NCI-H1092 treated with DMSO at 0.1 percent for 48 hours (cell line): ENCODE measurements around the gene CBY3.
"Not testable (repeated sequence)": the region's sequence is repeated elsewhere in the genome, so short reads cannot be mapped to it uniquely, and the experiment has no call there.

Experiments used
- DNase-seq: peaks from one replicate; lab custom pipeline; 2025; lab: John Stamatoyannopoulos, UW

Gene CBY3

GRCh38 chr5:179680780-179681401, at the start of gene CBY3:
Gene CBY3, minus strand, starts transcription at chr5:179681034. Its CDS starts 116 bp downstream, at chr5:179680918.
- no peak for DNase-seq

DNA sequence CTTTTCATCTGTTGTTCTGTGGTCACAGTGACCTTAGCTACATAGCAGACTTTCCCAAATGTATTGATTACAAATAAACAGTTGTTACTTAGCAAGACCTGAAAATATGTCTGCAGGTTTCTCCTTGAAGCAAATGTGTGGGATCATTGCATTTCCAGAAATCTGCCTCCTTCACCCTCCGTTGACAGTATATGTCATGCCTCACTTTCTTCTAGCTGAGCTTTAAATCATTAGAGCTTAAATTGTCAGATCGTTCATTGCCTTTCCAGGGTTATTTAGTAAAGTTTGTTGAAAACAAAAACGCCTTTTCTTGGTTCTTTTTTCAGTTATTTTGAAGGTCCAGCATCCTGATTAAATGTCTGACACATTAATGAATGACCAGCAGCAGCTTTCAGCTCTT, 49.5 kb upstream of the CBY3 start:
- DNase-seq: no peak

GRCh38 chr5:179729727-179730126, 48.9 kb upstream of the CBY3 start:
- no peak for DNase-seq

GRCh38 chr5:179729303-179729702, 48.5 kb upstream of the CBY3 start:
- no peak for DNase-seq

DNA sequence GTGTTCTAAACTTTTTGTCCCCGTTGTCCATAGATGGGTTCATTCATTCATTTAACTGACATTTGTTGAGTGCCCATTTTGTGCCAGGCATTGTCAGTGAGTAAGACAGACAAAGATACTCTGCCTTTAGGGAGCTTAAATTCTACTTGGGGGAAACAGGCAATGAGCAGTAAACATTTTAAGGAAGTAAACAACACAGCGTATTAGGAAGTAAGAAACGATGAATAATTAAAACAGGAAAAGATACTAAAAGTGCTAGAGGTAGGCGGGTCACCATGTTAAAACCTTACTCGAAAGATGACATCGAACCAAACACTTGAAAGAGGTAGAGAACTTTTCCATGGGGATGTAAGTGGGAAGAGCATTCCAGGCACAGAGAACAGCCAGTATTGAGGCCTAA, 46.3 kb upstream of the CBY3 start:
- DNase-seq: no peak

GRCh38 chr5:179724163-179724562, 43.3 kb upstream of the CBY3 start:
- no peak for DNase-seq

GRCh38 chr5:179720222-179720621, 39.4 kb upstream of the CBY3 start:
- DNase-seq: no peak

DNA sequence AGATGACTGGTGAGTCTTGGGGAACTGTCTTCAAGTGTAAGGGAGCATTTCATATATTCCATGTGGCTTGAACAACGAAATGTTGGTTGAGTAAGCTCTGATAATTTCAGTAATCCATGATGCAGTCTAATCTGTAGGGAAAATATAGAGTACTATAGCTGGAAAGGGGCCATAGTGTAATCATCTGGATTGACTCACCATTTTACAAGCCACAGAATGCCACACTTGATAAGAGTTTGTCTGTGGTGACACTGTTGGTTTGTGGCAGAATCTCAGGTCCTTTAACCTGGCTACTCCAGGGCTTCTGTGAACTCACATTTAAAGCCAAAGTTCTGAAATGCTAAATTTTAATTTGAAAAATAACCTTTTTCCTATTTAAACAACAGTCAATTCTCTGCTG, 35.5 kb upstream of the CBY3 start:
- no peak for DNase-seq

GRCh38 chr5:179700401-179700918, 19.6 kb upstream of the CBY3 start:
- no peak for DNase-seq

- no peak for DNase-seq
These were observed 18.9 kb upstream of the CBY3 start for GRCh38 chr5:179699616-179700237.

- no peak for DNase-seq
These were observed 18.2 kb upstream of the CBY3 start, which contains the start of gene CANX for GRCh38 chr5:179698935-179699615. Gene CANX, plus strand, starts transcription at chr5:179698967. Its CDS starts 6,715 bp downstream, at chr5:179705682.

DNA sequence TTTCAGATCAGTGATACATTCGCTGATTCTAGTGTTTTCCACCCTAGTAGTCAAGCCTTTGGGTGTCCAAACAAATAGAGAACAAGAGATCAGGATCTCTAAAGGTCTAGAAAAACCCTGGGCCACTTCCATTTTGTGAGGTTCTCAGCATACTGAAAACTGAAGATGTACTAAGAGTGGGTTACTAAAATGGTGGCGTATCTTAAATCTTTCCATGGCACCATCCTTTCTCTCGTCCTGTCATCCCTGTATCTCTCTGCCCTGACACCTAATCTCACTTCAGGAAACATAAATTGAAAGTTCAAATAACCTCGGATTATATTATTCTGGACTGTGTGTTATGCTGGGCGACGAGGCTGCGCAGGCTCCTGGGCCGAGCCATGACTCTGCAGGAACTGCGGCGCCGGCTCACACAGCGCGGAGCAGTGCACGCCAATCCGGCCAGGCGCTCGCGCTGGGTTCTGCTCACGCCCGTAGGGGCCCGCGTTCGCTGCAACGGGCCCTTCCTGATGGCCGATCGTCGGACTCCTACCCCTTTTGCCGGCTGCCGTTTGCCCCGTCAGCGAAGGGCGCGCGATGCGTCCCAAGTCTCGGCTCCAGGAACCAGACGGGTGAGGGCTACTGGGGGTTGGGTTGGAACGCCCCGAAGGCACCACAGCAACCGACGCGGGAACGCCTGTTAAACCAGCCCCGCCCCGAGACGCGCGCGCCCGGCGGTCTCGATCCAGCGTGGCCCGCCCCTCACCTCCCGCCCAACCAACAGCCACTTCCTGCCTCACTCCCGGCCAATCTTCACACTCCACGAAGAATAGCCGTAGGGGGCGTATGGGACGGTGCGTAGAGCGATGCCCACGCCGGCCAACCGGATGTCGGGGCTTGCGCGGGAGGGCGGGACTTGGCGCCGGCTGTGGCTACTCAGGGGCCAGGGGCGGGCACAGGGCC, 17.4 kb upstream of the CBY3 start:
- DNase-seq: peak; percentile 97

DNA sequence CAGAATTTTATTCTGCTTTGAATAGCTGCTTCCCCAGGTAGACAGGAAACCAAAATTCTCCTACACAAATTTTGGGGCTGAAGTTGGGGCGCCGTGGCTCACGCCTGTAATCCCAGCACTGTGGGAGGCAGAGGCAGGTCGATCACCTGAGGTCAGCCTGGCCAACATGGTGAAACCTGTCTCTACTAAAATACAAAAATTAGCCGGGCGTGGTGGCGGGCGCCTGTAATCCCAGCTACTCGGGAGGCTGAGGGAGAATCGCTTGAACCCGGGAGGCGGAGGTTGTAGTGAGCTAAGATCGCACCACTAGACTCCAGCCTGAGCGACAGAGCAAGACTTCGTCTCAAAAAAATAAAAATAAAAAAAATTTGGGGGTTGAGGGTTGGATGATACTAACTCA, 16.7 kb upstream of the CBY3 start:
- not testable (repeated sequence) for DNase-seq

- no peak for DNase-seq
These were observed 16.3 kb upstream of the CBY3 start for GRCh38 chr5:179697108-179697507.

DNA sequence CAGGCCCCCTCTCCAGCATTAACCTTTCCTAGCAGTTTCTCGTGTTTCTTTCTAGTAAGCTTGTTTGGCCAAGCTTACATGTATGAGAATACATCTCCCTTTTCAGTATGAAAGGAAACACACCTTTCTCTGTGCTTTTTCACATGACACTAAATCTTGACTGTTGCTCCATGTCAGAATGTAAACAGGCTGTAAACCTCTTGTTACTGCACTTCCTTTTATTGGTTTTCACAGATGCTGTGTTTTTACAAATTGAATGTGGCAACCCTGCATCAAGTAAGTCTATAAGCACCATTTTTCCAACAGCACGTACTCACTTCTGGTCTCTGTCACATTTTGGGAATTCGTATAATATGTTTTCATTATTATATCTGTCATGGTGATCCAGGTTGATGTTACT, 15.8 kb upstream of the CBY3 start:
- DNase-seq: no peak

- DNase-seq: no peak
These were observed 13.7 kb upstream of the CBY3 start for GRCh38 chr5:179694561-179694960.

DNA sequence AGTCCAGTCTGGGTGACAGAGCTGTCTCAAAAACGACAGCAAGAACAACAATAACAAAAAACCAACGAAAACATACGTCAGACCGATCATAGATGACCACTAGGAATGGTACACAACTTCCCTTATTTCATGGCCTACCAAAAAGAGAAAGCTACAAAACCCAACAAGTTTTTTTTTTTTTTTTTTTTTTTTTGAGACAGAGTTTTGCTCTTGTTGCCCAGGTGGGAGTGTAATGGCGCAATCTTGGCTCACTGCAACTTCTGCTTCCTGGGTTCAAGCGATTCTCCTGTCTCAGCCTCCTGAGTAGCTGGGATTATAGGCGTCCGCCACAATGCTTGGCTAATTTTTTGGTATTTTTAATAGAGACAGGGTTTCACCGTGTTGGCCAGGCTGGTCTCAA, 8.4 kb upstream of the CBY3 start:
- DNase-seq: not testable (repeated sequence)

- DNase-seq: no peak
These were observed 637 bp downstream of the CBY3 start for GRCh38 chr5:179680014-179680779.

DNA sequence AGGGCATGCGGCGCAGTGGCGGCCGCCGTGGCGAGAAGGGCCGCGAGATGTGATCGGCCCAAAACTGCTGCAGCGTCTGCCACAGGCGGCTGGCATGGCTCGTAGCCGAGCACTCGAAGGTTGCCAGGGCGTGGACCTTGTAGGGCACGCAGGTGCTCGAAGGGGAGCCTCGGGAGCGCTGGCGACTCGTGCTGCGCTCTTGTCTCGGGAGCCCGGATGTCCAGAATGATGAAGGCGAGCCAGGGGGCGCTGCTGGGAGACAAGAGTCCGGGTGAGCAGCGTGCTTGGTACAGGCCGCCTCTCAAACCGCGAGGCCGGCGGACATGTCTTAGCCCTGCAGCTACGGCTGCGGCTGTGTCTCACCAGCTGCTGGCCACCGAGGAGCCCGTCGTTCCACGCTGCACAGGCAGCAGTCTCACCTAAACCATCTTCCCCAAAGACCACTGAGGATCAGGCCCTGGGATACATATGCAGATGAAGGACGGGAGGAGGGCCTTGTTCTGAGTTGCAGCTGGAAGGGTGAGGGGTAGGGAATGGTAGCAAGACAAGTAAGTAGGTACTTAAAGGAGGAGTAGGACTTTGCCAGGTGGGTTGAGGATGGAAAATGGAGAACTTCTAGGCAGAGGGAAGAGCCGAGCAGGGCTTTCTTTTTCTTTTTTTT, 1.7 kb downstream of the CBY3 start:
- peak; percentile 52 for DNase-seq

DNA sequence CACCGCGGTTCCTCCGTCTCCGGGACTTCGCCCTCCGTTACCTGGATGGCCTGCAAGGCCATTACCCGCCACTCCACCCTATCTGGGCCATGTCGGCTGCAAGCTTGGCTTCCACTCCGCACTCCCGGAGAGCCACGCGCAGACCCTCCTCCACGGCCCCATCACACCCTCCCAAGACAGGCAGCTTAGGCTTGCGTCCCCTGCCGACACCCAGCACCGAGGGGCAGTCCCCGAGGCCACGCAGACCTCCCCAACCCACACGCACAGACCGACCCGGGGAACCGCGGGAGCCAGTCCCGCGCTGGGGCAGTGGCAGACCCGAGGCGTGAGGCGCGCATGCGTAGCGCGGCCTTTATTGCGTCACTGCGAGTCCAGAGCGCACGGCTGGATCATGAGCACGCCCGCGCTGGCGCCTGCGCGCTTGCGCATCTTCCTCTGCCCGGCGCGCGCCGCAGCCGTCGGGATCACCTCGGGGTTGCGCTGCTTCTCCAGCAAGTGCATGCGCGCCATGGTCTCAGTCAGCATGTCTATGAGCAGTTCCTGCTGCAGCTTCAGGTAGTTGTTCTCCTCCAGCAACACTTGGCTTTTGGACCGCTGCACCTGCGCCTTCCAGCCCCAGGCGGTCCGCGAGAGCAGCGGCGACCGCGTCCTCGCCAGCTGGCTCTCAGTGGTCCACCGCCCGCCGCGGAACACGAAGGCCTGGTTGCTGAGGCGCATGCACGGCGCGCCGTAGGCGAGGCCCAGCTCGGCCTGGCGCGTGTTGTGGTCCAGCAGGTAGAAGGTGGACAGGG, 2.4 kb downstream of the CBY3 start:
- peak; percentile 90 for DNase-seq
